K562 (cell line): Measurements from ENCODE around the gene GJC2. TPM values are rescaled to one million over a fixed set of nuclear protein-coding genes. Genes with fewer than 3 reads are reported as not detected.

ENCODE experiments used
- CLOCK ChIP-seq: fragments of 250-450 bp; sonication (Bioruptor Pico); IDR thresholded peaks from 2 replicates; pipeline ENCODE4 v1.4.0; 2020; ENCODE audit warnings: mild to moderate bottlenecking, moderate library complexity, borderline replicate concordance
- CREB3L1 ChIP-seq: fragments of 450-650 bp; IDR thresholded peaks from 2 replicates; pipeline ENCODE4 v1.6.1; 2014; ENCODE audit warnings: low read depth, mild to moderate bottlenecking, moderate library complexity, borderline replicate concordance
- E2F1 ChIP-seq: sonication (generic); formaldehyde crosslinking; IDR thresholded peaks from 2 replicates; pipeline ENCODE4 v1.8.1; 2023; ENCODE audit warnings: mild to moderate bottlenecking, missing genetic modification reagents, moderate library complexity
- E2F8 ChIP-seq: fragments of 450-650 bp; IDR thresholded peaks from 2 replicates; pipeline ENCODE4 v1.7.1; 2018; ENCODE audit warnings: mild to moderate bottlenecking, low read depth; ENCODE audit not compliant: partially characterized antibody
- EWSR1 ChIP-seq: fragments of 450-650 bp; IDR thresholded peaks from 2 replicates; pipeline ENCODE4 v1.6.1; 2018; ENCODE audit warnings: borderline replicate concordance, mild to moderate bottlenecking, low read depth, moderate library complexity; ENCODE audit not compliant: partially characterized antibody
- FOXK2 ChIP-seq, 2 experiments: fragments of 450-650 bp; IDR thresholded peaks in 1 of 2; conservative IDR thresholded peaks in 1 of 2; 2 replicates each; pipeline ENCODE4 v1.6.1; 2016; ENCODE audit warnings: low read depth in 2 of 2, mild to moderate bottlenecking in 1 of 2
- HNRNPUL1 ChIP-seq: fragments of 200-400 bp; formaldehyde crosslinking; IDR thresholded peaks from 2 replicates; pipeline ENCODE4 v1.6.1; 2017; ENCODE audit warnings: low read length
- MIER1 ChIP-seq: fragments of 450-650 bp; IDR thresholded peaks from 2 replicates; pipeline ENCODE4 v1.6.1; 2016; ENCODE audit warnings: antibody characterized with exemption, mild to moderate bottlenecking, low read depth
- SIRT6 ChIP-seq: IDR thresholded peaks from one replicate; pipeline ENCODE4 v1.6.1; 2012; ENCODE audit warnings: low read depth, mild to moderate bottlenecking, control low read depth, inconsistent platforms, low read length, moderate library complexity
- SMARCA5 ChIP-seq: fragments of 450-650 bp; IDR thresholded peaks from 2 replicates; pipeline ENCODE4 v1.6.1; 2016
- SREBF2 ChIP-seq: sonication (generic); formaldehyde crosslinking; IDR thresholded peaks from 2 replicates; pipeline ENCODE4 v1.4.0; 2020; ENCODE audit warnings: mild to moderate bottlenecking, missing genetic modification reagents
- ZBTB17 ChIP-seq: fragments of 450-650 bp; formaldehyde crosslinking; IDR thresholded peaks from 2 replicates; pipeline ENCODE4 v1.4.0; 2020; ENCODE audit warnings: mild to moderate bottlenecking
- ZNF174 ChIP-seq: fragments of 250-450 bp; sonication (Bioruptor Pico); IDR thresholded peaks from 2 replicates; pipeline ENCODE4 v1.4.0; 2020; ENCODE audit warnings: mild to moderate bottlenecking
- polyA plus RNA-seq, 8 experiments: library from polyadenylated mRNA; depleted of rRNA in 4 of 8; stranded (reverse) in 5 of 8; unstranded in 3 of 8; fragments of >200 nt; fragmentation: Nextera tagmentation in 2 of 8; fragmentation: Illumina TruSeq in 1 of 8; extraction: Ambion mirVana in 2 of 8; extraction: Trizol in 1 of 8; gene quantifications; 2 replicates each; pipeline versions ENCODE4 v1.2.1 to v1.2.3, GENCODE V29; 2011 to 2014; ENCODE audit warnings: inconsistent platforms in 1 of 8, missing spikeins in 1 of 8
- total RNA-seq, 7 experiments: library from RNA; depleted of rRNA in 6 of 7; stranded (reverse); fragments of >200 nt in 6 of 7; fragmentation: Illumina TruSeq in 2 of 7; extraction: Trizol in 2 of 7; gene quantifications; 2 replicates each; pipeline versions ENCODE4 v1.2.1 to v1.2.3, GENCODE V29; 2011 to 2021; ENCODE audit warnings: low replicate concordance in 1 of 7
- TF ChIP-seq, protein P1 (sequence below), 2 experiments: fragments of 450-650 bp; IDR thresholded peaks; 2 replicates each; pipeline ENCODE4 v1.6.1; 2016

The GJC2 gene
- total and polyA plus RNA-seq, 9 of the 15 experiments (the other 6 are each of a cell fraction or from before 2014, with no cell fraction given), result 0.03 to 0.62 (median 0.11) TPM; not detected in 2

GRCh38 chr1:228102791-228103620, 46.7 kb upstream of the GJC2 start, which contains the start of gene C1orf35 (continued):
- TF ChIP-seq CREB3L1, result peak; percentile 89
- TF ChIP-seq ZNF174 (CRISPR knock-in tag), result no peak
- no peak for TF ChIP-seq MIER1
- TF ChIP-seq FOXK2 (conservative IDR thresholded peaks at IDR 0.05 in 1 of 2, IDR thresholded peaks at IDR 0.05 in 1 of 2; ENCODE audit: low read depth in 2 of 2), result peak in 1 of 2 experiments; percentile 64; a peak in 3 of 4 replicates
- TF ChIP-seq E2F1 (CRISPR knock-in tag), result peak; percentile 99
- TF ChIP-seq EWSR1, result no peak
- TF ChIP-seq SMARCA5, result no peak
- TF ChIP-seq CLOCK (CRISPR knock-in tag), result no peak
- TF ChIP-seq, protein P1, sequence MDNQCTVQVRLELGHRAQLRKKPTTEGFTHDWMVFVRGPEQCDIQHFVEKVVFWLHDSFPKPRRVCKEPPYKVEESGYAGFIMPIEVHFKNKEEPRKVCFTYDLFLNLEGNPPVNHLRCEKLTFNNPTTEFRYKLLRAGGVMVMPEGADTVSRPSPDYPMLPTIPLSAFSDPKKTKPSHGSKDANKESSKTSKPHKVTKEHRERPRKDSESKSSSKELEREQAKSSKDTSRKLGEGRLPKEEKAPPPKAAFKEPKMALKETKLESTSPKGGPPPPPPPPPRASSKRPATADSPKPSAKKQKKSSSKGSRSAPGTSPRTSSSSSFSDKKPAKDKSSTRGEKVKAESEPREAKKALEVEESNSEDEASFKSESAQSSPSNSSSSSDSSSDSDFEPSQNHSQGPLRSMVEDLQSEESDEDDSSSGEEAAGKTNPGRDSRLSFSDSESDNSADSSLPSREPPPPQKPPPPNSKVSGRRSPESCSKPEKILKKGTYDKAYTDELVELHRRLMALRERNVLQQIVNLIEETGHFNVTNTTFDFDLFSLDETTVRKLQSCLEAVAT (IDR thresholded peaks at IDR 0.05), result peak in 1 of 2 experiments; percentile 15; a peak in 1 of 4 replicates
- TF ChIP-seq SREBF2 (CRISPR knock-in tag), result no peak
- TF ChIP-seq HNRNPUL1, result no peak
- TF ChIP-seq SIRT6, result no peak
- peak; percentile 71 for TF ChIP-seq ZBTB17
- peak; percentile 92 for TF ChIP-seq E2F8
